ENCODE data around the gene IFIT5.
"Not testable (repeated sequence)": the region's sequence is repeated elsewhere in the genome, so short reads cannot be mapped to it uniquely, and the experiment has no call there.

Gene IFIT5

DNA sequence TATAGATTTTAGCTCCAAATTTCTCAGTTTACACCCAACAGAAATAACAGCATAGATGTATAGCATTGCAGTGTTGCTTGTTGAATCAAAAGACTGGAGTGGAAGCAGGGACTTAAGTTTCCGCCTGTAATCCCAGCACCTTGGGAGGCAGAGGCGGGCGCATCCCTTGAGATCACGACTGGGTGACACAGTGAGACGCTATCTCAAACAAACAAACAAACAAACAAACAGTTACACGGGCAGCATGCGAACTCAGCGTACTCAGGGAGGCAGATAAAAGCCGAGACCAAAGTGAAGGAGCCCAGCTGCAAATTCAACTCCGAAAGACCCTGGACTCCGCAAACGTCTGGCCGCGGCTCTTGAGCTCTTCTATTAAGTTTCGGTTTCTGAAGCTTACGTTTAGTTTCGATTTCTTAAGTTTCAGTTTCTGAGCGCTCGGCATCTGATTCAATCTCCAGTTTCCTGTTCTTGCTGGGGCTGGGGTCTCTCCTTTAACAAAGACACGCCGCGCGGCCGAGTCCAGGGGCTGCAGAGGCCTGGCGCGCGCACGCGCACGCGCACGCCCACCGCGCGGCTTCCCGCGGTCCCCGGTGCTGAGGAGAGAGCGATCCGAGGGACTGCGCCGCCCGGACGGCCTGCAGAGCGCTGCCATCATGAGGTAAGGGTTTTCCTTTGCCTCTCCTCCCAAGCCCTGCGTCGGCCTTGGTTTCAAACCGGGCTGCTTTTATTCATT, at the start of gene IFIT5:
Gene IFIT5 (plus strand): TSS at position 423 of the 733 bp plus-strand sequence. CDS start 231 bp downstream, at position 654.
- no peak for FAIRE-seq

GRCh38 chr10:89367529-89367928, 46.8 kb upstream of the IFIT5 start:
- no peak for FAIRE-seq

GRCh38 chr10:89368129-89368528, 46.2 kb upstream of the IFIT5 start:
- no peak for FAIRE-seq

GRCh38 chr10:89369156-89370105, 44.9 kb upstream of the IFIT5 start:
- FAIRE-seq = peak; percentile 96

GRCh38 chr10:89371079-89371478, 43.3 kb upstream of the IFIT5 start:
- FAIRE-seq = no peak

DNA sequence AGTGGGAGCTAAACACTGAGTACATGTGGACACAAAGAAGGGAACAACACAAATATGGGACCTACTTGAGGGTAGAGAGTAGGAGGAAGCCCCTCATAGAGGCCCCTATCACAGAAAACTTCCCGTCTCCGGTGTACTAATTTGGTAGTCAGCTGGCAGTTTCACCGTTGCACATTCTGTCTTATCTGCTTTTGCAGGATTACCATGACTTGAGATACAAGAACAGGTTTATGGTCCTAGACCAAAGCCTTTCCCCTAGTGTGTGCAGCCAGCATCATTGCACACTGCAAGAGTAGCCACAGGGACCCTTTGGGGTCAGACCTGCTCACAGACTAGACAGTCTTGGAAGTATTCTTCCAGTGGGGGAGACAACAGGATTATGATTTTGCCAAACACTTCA, 42.4 kb upstream of the IFIT5 start:
- no peak for FAIRE-seq

- FAIRE-seq = no peak
These were observed 40.3 kb upstream of the IFIT5 start for GRCh38 chr10:89373916-89374711.

DNA sequence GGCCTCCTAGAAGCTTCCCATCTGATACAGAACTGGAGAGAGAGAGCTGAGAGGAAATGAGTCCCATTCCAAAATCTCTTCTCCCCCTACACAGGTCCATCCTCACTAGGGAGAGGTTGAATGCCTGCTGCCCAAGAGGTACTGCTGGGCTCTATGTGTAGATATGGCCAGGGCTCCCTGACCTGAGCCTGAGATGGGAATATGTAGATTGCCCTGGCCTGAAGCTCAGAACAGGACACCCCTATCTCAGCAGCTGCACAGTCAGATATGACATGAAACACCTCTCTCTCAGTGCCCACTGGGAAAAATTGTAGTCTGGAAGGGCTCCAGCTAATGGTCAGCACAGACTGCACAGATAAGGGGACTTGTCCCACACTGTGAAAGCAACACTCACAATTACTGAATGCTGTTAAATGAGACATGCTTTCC, 39.6 kb upstream of the IFIT5 start:
- FAIRE-seq = no peak

GRCh38 chr10:89377705-89378637, 36.4 kb upstream of the IFIT5 start, which contains the start of gene IFIT1B:
TSS of gene IFIT1B (plus strand) at chr10:89378056. CDS start at chr10:89378136, 80 bp downstream.
- no peak for FAIRE-seq

- FAIRE-seq = no peak
These were observed 35.3 kb upstream of the IFIT5 start for GRCh38 chr10:89379103-89379502.

DNA sequence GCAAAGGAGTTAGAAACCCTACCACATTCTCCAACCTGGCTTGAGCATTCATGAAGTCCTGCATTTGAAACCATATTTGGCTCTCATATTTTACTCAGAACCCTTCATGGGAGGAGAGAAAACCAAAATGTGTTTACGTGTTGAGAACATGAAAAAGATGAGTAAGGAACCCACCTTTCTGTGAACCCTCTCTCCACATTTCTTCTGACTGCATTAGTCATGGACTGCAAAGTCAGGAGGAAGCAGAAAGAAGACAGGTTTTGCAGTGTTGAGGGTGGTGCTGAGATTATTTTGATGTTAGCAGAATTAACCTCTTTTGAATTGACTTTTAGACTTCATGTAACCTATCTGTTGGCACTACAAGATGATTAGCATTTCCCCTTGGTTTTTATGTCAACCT, 31.6 kb upstream of the IFIT5 start:
- no peak for FAIRE-seq

DNA sequence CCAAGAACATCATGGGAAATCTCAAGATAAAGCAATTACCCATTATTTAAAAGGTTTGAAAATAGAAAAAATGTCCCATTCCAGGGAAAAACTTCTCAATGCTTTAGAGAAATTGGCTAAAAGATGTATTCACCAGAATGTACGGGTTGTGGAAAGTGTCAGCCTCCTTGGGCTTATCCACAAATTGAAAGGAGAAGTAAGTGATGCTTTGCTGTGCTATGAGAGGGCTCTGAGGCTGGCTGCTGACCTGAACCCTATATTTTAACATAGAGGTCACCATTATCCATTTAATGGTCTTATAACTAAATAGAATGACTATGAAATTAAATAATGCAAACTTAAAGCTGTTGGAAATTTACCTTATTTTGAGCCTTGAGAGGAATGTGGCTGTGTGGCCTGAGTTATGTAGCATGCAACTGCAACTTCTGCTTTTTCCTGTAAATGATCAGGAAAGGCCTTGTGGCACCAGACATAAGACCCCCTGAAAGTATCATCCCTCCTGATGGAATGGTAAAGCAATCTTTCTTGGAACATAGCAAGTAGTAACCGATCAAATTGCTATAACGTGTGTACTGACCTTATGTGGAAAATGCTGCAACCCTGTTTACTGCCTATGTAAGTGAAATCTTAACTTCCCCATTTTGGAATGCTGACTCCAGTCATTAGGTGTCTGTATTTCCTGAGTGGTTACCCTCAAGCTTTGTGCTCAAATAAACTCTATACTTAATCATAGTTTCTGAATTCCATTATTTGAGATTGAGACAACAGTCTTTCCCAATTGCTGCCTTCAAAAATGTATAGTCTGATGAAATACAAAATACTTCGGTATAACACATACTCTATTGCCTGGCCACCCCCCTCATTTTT, 29.7 kb upstream of the IFIT5 start:
- FAIRE-seq = no peak

DNA sequence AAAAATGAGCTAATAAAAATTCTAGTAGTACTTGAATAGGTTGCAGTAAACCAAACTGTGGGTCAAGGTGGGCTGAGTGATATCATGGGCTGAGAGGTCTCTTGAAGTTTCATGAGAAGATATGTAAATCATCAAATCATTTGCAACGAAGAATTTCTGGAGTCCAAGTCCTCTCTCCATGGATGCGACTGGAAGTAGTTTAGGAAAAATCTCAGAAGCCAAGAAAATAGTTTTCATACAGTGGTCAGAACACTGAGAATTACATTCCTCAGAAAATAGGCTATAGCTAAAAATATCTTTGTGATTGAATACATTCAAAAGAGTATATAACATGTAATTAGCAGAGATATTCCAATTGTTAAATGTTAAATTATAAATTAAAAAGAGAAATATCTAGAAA, 25.6 kb upstream of the IFIT5 start:
- FAIRE-seq = no peak

DNA sequence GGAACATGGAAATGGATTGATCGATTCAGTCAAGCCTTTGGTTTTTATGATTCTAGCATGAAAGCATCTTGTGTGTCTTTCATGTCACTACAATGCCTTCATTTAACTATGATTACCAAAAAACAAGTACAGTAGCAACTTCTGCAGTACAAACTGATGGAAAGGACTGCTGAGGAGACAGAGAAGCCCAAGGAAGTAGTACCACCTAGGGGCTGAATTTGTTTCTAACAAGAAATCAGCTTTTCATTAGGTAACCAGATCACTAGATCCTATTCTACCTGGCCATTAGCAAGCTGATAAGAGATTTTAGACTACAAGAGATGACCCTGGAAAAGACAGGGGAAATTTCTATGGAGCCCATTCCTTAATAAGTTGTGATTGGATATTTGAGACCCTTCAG, 25.1 kb upstream of the IFIT5 start:
- peak; percentile 95 for FAIRE-seq

DNA sequence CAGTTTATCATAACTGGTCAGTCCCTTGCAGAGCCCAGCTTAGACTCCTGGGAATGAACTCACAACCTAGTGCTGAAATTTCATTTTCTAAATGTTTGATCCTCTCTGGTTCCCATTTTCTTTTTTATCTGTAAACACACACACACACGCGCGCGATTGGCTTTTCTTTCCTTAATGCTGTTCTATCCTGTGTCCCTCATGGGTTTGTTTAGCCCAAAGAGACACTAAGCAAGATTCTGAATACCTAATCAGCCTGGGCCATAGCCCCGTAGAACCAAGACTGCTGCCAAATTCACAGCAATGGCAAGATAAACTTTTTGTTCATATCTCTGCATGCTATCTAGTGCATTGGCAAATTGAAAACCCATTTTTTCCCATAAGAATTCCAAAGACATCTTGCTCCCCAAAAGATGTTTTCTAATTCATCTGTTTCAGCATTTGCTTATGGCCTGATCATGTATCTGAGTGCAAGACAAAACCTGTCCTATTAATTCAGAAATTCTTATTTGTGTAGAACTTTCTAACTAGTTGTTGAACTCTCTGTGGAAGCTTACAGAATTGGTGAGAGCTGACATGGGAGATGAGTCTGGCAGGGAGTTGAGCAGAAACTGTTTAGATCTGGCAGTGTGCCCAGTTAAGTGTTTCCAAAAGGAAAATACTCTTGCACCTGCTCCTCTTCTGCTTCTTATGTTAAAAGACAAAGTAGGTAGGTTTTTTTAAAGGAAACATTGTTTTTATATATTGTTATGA, 23.7 kb upstream of the IFIT5 start:
- FAIRE-seq = no peak

GRCh38 chr10:89391226-89391576, 23.2 kb upstream of the IFIT5 start:
- not testable (repeated sequence) for FAIRE-seq

DNA sequence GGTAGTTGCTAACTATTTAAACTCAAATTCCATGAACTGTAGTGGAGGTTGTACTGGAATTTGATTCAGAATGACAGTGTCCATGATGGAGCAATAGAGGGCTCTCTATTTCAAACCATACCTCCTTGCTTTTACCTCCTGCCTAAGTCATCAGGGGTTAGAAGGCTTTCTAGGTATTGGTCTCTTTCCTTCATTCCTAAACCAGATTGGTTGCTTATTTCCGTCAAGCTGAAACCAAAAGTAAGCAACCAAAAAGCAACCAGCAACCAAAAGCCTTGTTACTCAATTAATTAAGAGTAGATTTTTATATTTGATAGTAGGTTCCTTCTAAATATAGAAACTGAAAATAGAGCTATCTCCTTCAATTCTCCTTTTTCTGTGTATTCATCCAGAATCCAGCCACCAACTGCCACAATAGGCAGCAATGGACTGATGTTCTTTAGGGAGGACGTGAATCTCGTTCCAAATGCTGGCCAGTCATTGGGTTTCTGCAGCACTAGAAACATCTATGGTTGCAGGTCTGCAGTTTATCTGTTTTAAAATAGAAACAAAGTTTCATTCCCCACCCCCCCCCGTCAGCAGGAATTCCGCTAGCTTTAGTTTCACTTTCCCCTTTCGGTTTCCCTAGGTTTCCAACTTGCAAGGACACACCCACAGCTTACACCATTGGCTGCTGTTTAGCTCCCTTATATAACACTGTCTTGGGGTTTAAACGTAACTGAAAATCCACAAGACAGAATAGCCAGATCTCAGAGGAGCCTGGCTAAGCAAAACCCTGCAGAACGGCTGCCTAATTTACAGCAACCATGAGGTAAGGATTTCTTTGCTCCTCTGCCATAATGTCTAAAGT, 22.2 kb upstream of the IFIT5 start, which contains the start of gene IFIT1:
Gene IFIT1 (plus strand): TSS at position 717 of the 850 bp plus-strand sequence. CDS start 90 bp downstream, at position 807.
- FAIRE-seq = peak; percentile 98

GRCh38 chr10:89392974-89393373, 21.4 kb upstream of the IFIT5 start:
- FAIRE-seq = no peak

DNA sequence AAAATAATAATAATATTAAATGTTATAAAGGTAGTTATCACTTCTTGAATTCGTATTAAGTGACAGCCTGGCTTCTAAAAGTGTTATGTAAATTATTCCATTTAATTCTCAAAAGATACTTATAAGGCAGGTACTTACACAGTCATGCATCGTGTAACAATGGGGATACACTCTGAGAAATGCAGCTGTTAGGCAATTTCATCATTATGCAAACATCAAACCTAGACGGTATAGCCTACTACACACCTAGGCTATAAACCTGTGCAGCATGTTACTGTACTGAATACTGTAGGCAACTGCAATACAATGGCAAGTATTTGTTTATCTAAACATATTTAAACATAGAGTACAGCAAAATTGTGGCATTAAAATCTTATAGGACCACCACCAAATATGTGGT, 20.5 kb upstream of the IFIT5 start:
- FAIRE-seq = no peak
